Nephron progenitor cell (in vitro differentiated cells): ENCODE measurements around the gene USP2.

Source experiments
- DNase-seq: peaks from one replicate; pipeline ENCODE4 v3.0.0; 2021
- H3K27ac Mint-ChIP-seq: 2 replicates; pipeline ENCODE4 v1.8.0; 2021; ENCODE audit warnings: mild to moderate bottlenecking, moderate library complexity, mixed read lengths
- H3K27me3 Mint-ChIP-seq: 2 replicates; pipeline ENCODE4 v1.8.0; 2021; ENCODE audit warnings: mild to moderate bottlenecking, low read depth, mixed read lengths; ENCODE audit not compliant: poor library complexity
- H3K36me3 Mint-ChIP-seq: 2 replicates; pipeline ENCODE4 v1.8.0; 2021; ENCODE audit warnings: low read depth, mixed read lengths
- H3K4me1 Mint-ChIP-seq: 2 replicates; pipeline ENCODE4 v1.8.0; 2021; ENCODE audit warnings: mixed read lengths
- H3K4me3 Mint-ChIP-seq: 2 replicates; pipeline ENCODE4 v1.8.0; 2021; ENCODE audit warnings: mild to moderate bottlenecking, moderate library complexity, mixed read lengths
- H3K9me3 Mint-ChIP-seq: 2 replicates; pipeline ENCODE4 v1.8.0; 2021; ENCODE audit warnings: mild to moderate bottlenecking, moderate library complexity, mixed read lengths
- TF ChIP-seq, protein P1 (sequence below): fragments of 200-600 bp; sonication (generic); IDR thresholded peaks from 2 replicates; pipeline ENCODE4 v1.5.0; 2021; ENCODE audit warnings: antibody characterized with exemption

The USP2 gene

GRCh38 chr11:119324189-119324588 lies 57.3 kb downstream of the USP2 start:
- H3K36me3 Mint-ChIP-seq = no peaks in the 10 kb centered on the region
- peak overlapping the region; percentile 62 for H3K27ac Mint-ChIP-seq
- DNase-seq = no peak
- TF ChIP-seq, protein P1, sequence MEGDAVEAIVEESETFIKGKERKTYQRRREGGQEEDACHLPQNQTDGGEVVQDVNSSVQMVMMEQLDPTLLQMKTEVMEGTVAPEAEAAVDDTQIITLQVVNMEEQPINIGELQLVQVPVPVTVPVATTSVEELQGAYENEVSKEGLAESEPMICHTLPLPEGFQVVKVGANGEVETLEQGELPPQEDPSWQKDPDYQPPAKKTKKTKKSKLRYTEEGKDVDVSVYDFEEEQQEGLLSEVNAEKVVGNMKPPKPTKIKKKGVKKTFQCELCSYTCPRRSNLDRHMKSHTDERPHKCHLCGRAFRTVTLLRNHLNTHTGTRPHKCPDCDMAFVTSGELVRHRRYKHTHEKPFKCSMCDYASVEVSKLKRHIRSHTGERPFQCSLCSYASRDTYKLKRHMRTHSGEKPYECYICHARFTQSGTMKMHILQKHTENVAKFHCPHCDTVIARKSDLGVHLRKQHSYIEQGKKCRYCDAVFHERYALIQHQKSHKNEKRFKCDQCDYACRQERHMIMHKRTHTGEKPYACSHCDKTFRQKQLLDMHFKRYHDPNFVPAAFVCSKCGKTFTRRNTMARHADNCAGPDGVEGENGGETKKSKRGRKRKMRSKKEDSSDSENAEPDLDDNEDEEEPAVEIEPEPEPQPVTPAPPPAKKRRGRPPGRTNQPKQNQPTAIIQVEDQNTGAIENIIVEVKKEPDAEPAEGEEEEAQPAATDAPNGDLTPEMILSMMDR = no peak
- peaks cover 16% of the 10 kb centered on the region for H3K27me3 Mint-ChIP-seq
- H3K9me3 Mint-ChIP-seq = no peaks in the 10 kb centered on the region
- H3K4me1 Mint-ChIP-seq = peaks cover 43% of the 10 kb centered on the region
- H3K4me3 Mint-ChIP-seq = no peak overlapping the region

GRCh38 chr11:119323532-119324033 lies 57.9 kb downstream of the USP2 start:
- H3K36me3 Mint-ChIP-seq = no peaks in the 10 kb centered on the region
- H3K4me3 Mint-ChIP-seq = no peak overlapping the region
- no peaks in the 10 kb centered on the region for H3K9me3 Mint-ChIP-seq
- H3K27me3 Mint-ChIP-seq = peaks cover 11% of the 10 kb centered on the region
- DNase-seq = peak; percentile 90
- peaks cover 49% of the 10 kb centered on the region for H3K4me1 Mint-ChIP-seq
- H3K27ac Mint-ChIP-seq = peak overlapping the region; percentile 62
- TF ChIP-seq, protein P1 = peak; percentile 81

- H3K27me3 Mint-ChIP-seq = peaks cover 8% of the 10 kb centered on the region
- peaks cover 55% of the 10 kb centered on the region for H3K4me1 Mint-ChIP-seq
- no peak overlapping the region for H3K27ac Mint-ChIP-seq
- H3K4me3 Mint-ChIP-seq = no peak overlapping the region
- no peaks in the 10 kb centered on the region for H3K9me3 Mint-ChIP-seq
- TF ChIP-seq, protein P1 = no peak
- no peak for DNase-seq
- H3K36me3 Mint-ChIP-seq = no peaks in the 10 kb centered on the region
Observed at GRCh38 chr11:119322921-119323531, 58.5 kb downstream of the USP2 start.

DNA sequence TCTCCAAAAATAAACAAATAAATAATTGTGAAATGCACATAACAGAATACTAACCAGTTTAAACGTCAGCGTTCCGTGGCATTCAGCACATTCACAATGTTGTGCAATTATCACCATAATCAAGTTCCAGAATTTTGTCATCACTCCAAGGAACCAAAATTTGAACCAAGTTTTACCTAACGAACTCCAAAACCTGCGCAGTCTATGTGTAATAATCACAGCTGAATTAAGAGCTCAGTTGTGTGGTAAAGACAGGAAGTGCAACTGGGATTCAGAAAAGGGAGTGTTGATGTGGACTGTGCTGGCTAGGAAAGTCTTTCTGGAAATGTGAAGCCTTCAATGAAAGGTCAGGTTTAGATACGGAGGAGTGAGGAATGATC lies 59.1 kb downstream of the USP2 start:
- Mint-ChIP-seq H3K4me3 (no peak overlapping the region), H3K36me3 (no peaks in the 10 kb centered on the region), H3K4me1 (peaks cover 61% of the 10 kb centered on the region), H3K9me3 (no peaks in the 10 kb centered on the region), H3K27me3 (peaks cover 8% of the 10 kb centered on the region), H3K27ac (no peak overlapping the region)
- no peak for DNase-seq
- TF ChIP-seq, protein P1 = no peak

DNA sequence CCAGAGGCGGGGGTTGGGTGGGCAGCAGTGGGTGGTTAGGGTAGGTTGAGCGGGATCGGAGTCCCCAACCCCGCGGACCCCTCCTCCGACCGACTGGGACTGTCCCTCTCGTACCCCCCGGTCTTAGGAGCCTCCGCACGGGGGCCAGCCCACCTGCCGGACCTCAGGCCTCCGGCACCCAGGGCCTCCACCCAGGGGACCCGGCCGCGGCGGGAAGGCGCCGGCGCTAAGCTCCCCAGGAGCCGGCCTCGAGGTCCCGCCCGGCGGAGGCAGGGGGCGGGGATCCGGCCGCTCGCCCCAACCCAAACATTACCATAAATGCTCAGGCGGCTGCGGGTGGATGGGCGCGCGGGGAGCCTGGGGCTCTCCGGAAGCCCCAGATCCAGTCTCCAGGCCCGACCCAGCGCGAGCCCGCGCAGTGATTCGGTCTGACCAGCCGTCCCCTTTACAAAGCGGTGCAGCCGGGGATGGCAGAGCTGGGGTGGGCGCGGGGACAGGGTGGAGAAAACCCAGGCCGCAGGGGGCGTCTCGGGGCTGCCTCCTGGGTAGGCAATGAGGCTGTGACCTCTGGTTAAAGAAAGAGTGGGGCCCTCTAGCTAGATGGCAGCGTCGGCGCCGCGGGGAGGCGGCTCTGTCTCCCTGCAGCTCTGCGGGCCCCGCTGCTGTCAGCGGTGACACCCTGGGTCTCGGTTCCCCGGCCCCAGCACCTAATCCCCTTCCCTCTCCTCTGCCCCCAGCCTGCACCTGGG lies 60.5 kb downstream of the USP2 start:
- H3K36me3 Mint-ChIP-seq = no peaks in the 10 kb centered on the region
- DNase-seq = peak; percentile 74
- no peaks in the 10 kb centered on the region for H3K9me3 Mint-ChIP-seq
- H3K27ac Mint-ChIP-seq = no peak overlapping the region
- TF ChIP-seq, protein P1 = no peak
- H3K4me1 Mint-ChIP-seq = peaks cover 61% of the 10 kb centered on the region
- peaks cover 11% of the 10 kb centered on the region for H3K27me3 Mint-ChIP-seq
- H3K4me3 Mint-ChIP-seq = peak overlapping the region; percentile 73
